GM12878 (cell line): ENCODE results near the gene KRT222. TPM values are rescaled to one million over a fixed set of nuclear protein-coding genes. Genes with fewer than 3 reads are reported as not detected.

Source experiments
- ATAC-seq: fragments of 200-7000 bp; cut with Tn5 transposase; 3 replicates; pipeline ENCODE4 v1.9.1; 2020; ENCODE audit warnings: mild to moderate bottlenecking, moderate library complexity
- BruUV-seq: library from RNA; stranded (reverse); fragments of 400-500 nt; replicated peaks from 2 replicates; lab custom pipeline; 2021; lab: Mats Ljungman, UMichigan
- CTCF ChIA-PET: fragments of 300-600 bp; sonication (Branson Sonifier 250); formaldehyde crosslinking; extraction: SDS; loops from one replicate; lab custom pipeline; 2021; ENCODE audit warnings: inconsistent platforms; lab: Yijun Ruan, JAX
- POLR2A ChIA-PET: fragments of 350-600 bp; formaldehyde crosslinking; extraction: SDS; loops from one replicate; lab custom pipeline; 2021; ENCODE audit warnings: inconsistent platforms; lab: Charles Lee
- RAD21 ChIA-PET: fragments of 300-600 bp; sonication (Branson Sonifier 250); formaldehyde crosslinking; loops from one replicate; lab custom pipeline; 2023; ENCODE audit warnings: antibody characterized with exemption; ENCODE audit not compliant: unreplicated experiment; lab: Charles Lee
- SMC1A ChIA-PET: fragments of 300-600 bp; sonication (Branson Sonifier 250); formaldehyde crosslinking; loops from one replicate; lab custom pipeline; 2023; ENCODE audit not compliant: unreplicated experiment, uncharacterized antibody; lab: Charles Lee
- DNase-seq: peaks from one replicate; pipeline ENCODE4 v3.0.0-alpha.2; 2011; ENCODE audit warnings: low read depth, low spot score
- FAIRE-seq: peaks from 3 replicates; lab custom pipeline; 2011; peaks lifted over from hg19 to GRCh38; lab: Jason Lieb, UNC
- H2AFZ ChIP-seq: 2 replicates; pipeline ENCODE4 v1.6.0; 2011; ENCODE audit warnings: low read depth, low read length, control low read depth; ENCODE audit not compliant: control insufficient read depth
- H3K27ac ChIP-seq: 2 replicates; pipeline ENCODE4 v1.5.1; 2011; ENCODE audit warnings: control low read depth; ENCODE audit not compliant: control insufficient read depth, insufficient read depth
- H3K27me3 ChIP-seq, 2 experiments: replicated peaks in 1 of 2; 2 replicates each; pipeline versions ENCODE4 v1.6.0 to v1.6.1; 2011; ENCODE audit warnings: low read length in 1 of 2; ENCODE audit not compliant: control insufficient read depth in 2 of 2, insufficient read depth in 2 of 2
- H3K36me3 ChIP-seq, 2 experiments: 2 replicates each; pipeline ENCODE4 v1.5.1; 2011; ENCODE audit warnings: low read length in 1 of 2; ENCODE audit not compliant: control insufficient read depth in 2 of 2, insufficient read depth in 2 of 2
- H3K4me1 ChIP-seq: 2 replicates; pipeline ENCODE4 v1.6.1; 2011; ENCODE audit warnings: mild to moderate bottlenecking, low read length, moderate library complexity, mixed read lengths; ENCODE audit not compliant: control insufficient read depth, insufficient read depth
- H3K4me2 ChIP-seq: 2 replicates; pipeline ENCODE4 v1.6.0; 2011; ENCODE audit warnings: control low read depth; ENCODE audit not compliant: control insufficient read depth, insufficient read depth
- H3K4me3 ChIP-seq: fragments of 200-600 bp; sonication (generic); 2 replicates; pipeline ENCODE4 v1.5.1; 2016
- H3K79me2 ChIP-seq: 2 replicates; pipeline ENCODE4 v1.6.0; 2011; ENCODE audit warnings: low read length; ENCODE audit not compliant: control insufficient read depth, insufficient read depth
- H3K9ac ChIP-seq: 2 replicates; pipeline ENCODE4 v1.8.0; 2011; ENCODE audit warnings: low read length, control low read depth, mixed read lengths; ENCODE audit not compliant: control insufficient read depth, insufficient read depth
- H3K9me3 ChIP-seq: replicated peaks from 3 replicates; pipeline ENCODE4 v1.5.1; 2011; ENCODE audit warnings: mild to moderate bottlenecking, low read length; ENCODE audit not compliant: control insufficient read depth, insufficient read depth
- H4K20me1 ChIP-seq: 2 replicates; pipeline ENCODE4 v1.6.0; 2011; ENCODE audit not compliant: control insufficient read depth, insufficient read depth
- CBFB ChIP-seq: IDR thresholded peaks from 2 replicates; pipeline ENCODE4 v1.6.1; 2016; ENCODE audit warnings: antibody characterized with exemption, low read depth
- EZH2 ChIP-seq: IDR thresholded peaks from 2 replicates; pipeline ENCODE4 v1.6.1; 2012; ENCODE audit warnings: low read depth, mild to moderate bottlenecking, control low read depth, inconsistent platforms, low read length, borderline replicate concordance; ENCODE audit not compliant: control insufficient read depth
- MTA2 ChIP-seq: fragments of 450-650 bp; IDR thresholded peaks from 2 replicates; pipeline ENCODE4 v1.6.1; 2016; ENCODE audit warnings: low read depth, mild to moderate bottlenecking, moderate library complexity
- PAX5 ChIP-seq: IDR thresholded peaks from 2 replicates; pipeline ENCODE4 v1.6.1; 2011; ENCODE audit warnings: low read depth, low read length, borderline replicate concordance
- SUZ12 ChIP-seq: fragments of 200-600 bp; sonication (generic); IDR thresholded peaks from one replicate; pipeline ENCODE4 v1.6.1; 2018; ENCODE audit warnings: antibody characterized with exemption, mild to moderate bottlenecking; ENCODE audit not compliant: unreplicated experiment
- WGBS: methylation state at CpG from one replicate; pipeline ENCODE4 v1.1.6; 2016; ENCODE audit warnings: low lambda C conversion rate; ENCODE audit not compliant: insufficient replicate concordance, insufficient coverage; ENCODE audit errors: missing lambda C conversion rate; 5-methylcytosine and 5-hydroxymethylcytosine counted together
- in situ Hi-C: fragments of 300-500 bp; cut with MboI; formaldehyde crosslinking; loops from 9 replicates; pipeline ENCODE4 v1.14.3; 2018; ENCODE audit warnings: mixed read lengths
- intact Hi-C: fragments of 100-400 bp; cut with micrococcal nuclease; formaldehyde crosslinking; loops from one replicate; pipeline ENCODE4 v1.14.2; 2022; ENCODE audit not compliant: unreplicated experiment
- polyA plus RNA-seq, 11 experiments: library from polyadenylated mRNA; depleted of rRNA in 4 of 11; unstranded in 6 of 11; stranded (reverse) in 5 of 11; fragments of >200 nt; fragmentation: Nextera tagmentation in 4 of 11; fragmentation: Illumina TruSeq in 1 of 11; extraction: Ambion mirVana in 4 of 11; extraction: Trizol in 1 of 11; gene quantifications; 1 replicate in 1 of 11; 2 replicates in 10 of 11; pipeline versions ENCODE4 v1.2.1 to v1.2.3, GENCODE V29; 2011 to 2016; ENCODE audit warnings: inconsistent platforms in 2 of 11, missing spikeins in 2 of 11, low read depth in 1 of 11
- total RNA-seq, 4 experiments: library from RNA; depleted of rRNA in 3 of 4; stranded (reverse); fragments of >200 nt in 3 of 4; fragmentation: Illumina TruSeq in 1 of 4; extraction: Trizol in 1 of 4; gene quantifications; 2 replicates each; pipeline versions ENCODE4 v1.2.1 to v1.2.3, GENCODE V29; 2013 to 2021
- TF ChIP-seq, protein P1 (sequence below): IDR thresholded peaks from 2 replicates; pipeline ENCODE4 v1.6.1; 2012; ENCODE audit warnings: low read depth, low read length, improper control_type of control experiment
- TF ChIP-seq, protein P2 (sequence below): fragments of 450-650 bp; IDR thresholded peaks from 2 replicates; pipeline ENCODE4 v1.6.1; 2016; ENCODE audit warnings: mild to moderate bottlenecking

Gene KRT222
- total and polyA plus RNA-seq, 10 of the 15 experiments (the other 5 are each of a cell fraction or from before 2014, with no cell fraction given), result 0.21 to 6.4 (median 0.54) TPM; not detected in 1

DNA sequence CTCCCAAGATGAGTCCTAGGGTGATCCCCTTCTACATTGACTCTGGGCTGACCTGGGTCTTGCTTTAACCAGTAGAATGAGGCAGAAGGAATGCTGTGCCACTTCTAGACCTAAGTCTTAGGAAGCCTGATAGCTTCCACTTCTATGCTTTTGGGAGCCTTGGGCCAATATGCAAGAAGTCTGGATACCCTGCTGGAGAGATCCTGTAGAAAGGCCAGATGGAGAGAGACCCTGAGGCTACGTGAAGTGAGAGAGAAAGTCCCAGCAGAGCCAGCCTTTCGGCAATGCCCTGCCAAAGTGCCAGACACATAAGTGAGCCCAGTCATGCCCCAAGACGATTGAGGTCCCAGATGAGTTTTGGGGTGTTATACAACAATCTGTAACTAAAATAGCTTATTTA lies 1.7 kb downstream of the KRT222 start:
- no peaks in the 10 kb centered on the region for H3K9me3 ChIP-seq
- DNase-seq, result no peak
- no peak overlapping the region for H3K4me2 ChIP-seq
- no peak overlapping the region for H3K4me3 ChIP-seq
- BruUV-seq, result no TSS peak
- ATAC-seq, result peak; percentile 83
- TF ChIP-seq SUZ12 (no peak), MTA2 (no peak), CBFB (no peak), PAX5 (no peak), EZH2 (no peak)
- TF ChIP-seq, protein P1, sequence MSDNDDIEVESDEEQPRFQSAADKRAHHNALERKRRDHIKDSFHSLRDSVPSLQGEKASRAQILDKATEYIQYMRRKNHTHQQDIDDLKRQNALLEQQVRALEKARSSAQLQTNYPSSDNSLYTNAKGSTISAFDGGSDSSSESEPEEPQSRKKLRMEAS, result no peak
- TF ChIP-seq, protein P2, sequence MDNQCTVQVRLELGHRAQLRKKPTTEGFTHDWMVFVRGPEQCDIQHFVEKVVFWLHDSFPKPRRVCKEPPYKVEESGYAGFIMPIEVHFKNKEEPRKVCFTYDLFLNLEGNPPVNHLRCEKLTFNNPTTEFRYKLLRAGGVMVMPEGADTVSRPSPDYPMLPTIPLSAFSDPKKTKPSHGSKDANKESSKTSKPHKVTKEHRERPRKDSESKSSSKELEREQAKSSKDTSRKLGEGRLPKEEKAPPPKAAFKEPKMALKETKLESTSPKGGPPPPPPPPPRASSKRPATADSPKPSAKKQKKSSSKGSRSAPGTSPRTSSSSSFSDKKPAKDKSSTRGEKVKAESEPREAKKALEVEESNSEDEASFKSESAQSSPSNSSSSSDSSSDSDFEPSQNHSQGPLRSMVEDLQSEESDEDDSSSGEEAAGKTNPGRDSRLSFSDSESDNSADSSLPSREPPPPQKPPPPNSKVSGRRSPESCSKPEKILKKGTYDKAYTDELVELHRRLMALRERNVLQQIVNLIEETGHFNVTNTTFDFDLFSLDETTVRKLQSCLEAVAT, result no peak
- ChIA-PET RAD21 (no interaction called here), POLR2A (no interaction called here), SMC1A (interaction anchor here (0.7 to 1.4 kb wide), 4 partner anchors 8 to 38 kb away, joined by 3 to 4 read pairs (median 3); no protein-coding TSS in a partner anchor), CTCF (interaction anchor here (1.6 kb wide), 1 partner anchor 8 kb away, joined by 4 read pairs; no protein-coding TSS in a partner anchor)
- WGBS, result 53% methylated on average over 3 of the region's 3 CpGs
- no peak overlapping the region for H2AFZ ChIP-seq
- no peak for FAIRE-seq
- no peaks in the 10 kb centered on the region for H4K20me1 ChIP-seq
- H3K27ac ChIP-seq, result no peak overlapping the region
- in situ Hi-C loops, result no loop called here
- no peak overlapping the region for H3K9ac ChIP-seq
- H3K79me2 ChIP-seq, result no peaks in the 10 kb centered on the region
- intact Hi-C loops, result no loop called here
- H3K4me1 ChIP-seq, result no peaks in the 10 kb centered on the region
- no peaks in the 10 kb centered on the region for H3K36me3 ChIP-seq
- H3K27me3 ChIP-seq, result peaks cover 2 to 21% of the 10 kb centered on the region in 2 experiments; a peak in 2 of 4 replicates
